Measurements from ENCODE around the gene LRRC46. TPM values are rescaled to one million over a fixed set of nuclear protein-coding genes. Genes with fewer than 3 reads are reported as not detected.
A peak's percentile ranks its signal among the peaks of the same experiment; 100 is the strongest.

The LRRC46 gene
- total RNA-seq, 1 donor from 2014 or later, result 0.30 TPM

DNA sequence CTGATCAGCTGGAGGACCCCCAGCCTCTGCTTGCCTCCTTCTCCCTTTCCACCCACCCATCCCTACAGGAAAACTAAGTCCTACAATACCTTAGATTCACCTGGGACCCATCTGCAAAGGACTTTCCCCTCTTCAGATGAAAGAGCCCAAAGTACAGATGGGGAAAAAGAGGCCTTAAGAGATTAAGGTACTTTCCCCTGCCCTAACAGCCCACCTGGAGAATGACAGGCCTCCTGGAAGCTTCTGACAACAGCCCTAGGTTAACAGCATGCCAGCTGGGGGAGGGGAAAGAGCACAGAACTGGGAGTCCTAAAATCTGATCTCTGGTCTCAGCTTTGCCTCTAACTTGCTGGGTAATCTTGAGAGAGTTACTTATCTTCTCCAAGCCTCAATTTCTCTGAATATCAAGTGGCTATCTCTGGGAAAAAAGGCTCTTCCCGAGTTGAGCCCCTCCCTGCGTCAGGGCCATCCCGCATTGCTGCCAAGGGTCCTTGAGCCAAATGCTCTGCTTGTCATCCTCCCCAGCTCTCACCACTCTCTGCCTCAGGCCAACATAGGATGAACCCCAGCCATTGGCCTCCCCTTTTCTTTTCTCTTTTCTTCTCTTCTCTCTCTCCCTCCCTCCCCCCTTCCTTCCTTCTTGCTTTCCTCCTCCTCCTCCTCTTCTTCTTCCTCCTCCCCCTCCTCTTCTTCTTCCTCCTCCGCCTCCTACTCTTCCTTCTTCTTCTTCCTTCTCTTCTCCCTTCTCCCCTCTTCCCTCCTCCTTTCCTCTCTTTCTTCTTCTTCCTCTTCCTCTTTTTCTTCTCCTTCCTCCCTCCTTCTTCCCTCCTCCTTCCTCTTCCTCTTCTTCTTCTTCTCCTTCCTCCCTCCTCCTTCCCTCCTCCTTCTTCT, 42.0 kb downstream of the LRRC46 start:
- no peaks in the 10 kb centered on the region for H3K36me3 ChIP-seq (ENCODE audit: insufficient read depth, low read length)
- no peaks in the 10 kb centered on the region for H3K9me3 ChIP-seq (ENCODE audit: insufficient read depth, low read depth, low read length)
- Mint-ChIP-seq H3K4me1 (ENCODE audit: low read depth, unreplicated experiment) (peaks cover 24% of the 10 kb centered on the region), H3K27me3 (ENCODE audit: low read depth, unreplicated experiment) (peaks cover 26% of the 10 kb centered on the region), H3K4me3 (ENCODE audit: unreplicated experiment) (no peak overlapping the region), H3K27ac (ENCODE audit: unreplicated experiment) (no peak overlapping the region), H3K9me3 (ENCODE audit: unreplicated experiment) (no peaks in the 10 kb centered on the region), H3K36me3 (ENCODE audit: low read depth, unreplicated experiment) (peaks cover 2% of the 10 kb centered on the region)
- no peaks in the 10 kb centered on the region for H3K79me2 ChIP-seq (ENCODE audit: insufficient read depth, low read length)
- no peak overlapping the region for H3K27ac ChIP-seq (ENCODE audit: low read depth, low read length)
- DNase-seq (ENCODE audit: low read depth) (no peak), FAIRE-seq (no peak)
- TF ChIP-seq, protein P1, sequence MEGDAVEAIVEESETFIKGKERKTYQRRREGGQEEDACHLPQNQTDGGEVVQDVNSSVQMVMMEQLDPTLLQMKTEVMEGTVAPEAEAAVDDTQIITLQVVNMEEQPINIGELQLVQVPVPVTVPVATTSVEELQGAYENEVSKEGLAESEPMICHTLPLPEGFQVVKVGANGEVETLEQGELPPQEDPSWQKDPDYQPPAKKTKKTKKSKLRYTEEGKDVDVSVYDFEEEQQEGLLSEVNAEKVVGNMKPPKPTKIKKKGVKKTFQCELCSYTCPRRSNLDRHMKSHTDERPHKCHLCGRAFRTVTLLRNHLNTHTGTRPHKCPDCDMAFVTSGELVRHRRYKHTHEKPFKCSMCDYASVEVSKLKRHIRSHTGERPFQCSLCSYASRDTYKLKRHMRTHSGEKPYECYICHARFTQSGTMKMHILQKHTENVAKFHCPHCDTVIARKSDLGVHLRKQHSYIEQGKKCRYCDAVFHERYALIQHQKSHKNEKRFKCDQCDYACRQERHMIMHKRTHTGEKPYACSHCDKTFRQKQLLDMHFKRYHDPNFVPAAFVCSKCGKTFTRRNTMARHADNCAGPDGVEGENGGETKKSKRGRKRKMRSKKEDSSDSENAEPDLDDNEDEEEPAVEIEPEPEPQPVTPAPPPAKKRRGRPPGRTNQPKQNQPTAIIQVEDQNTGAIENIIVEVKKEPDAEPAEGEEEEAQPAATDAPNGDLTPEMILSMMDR (IDR thresholded peaks at IDR 0.05; ENCODE audit: insufficient read depth, low read depth, low read length), result no peak
- TF ChIP-seq EZH2 (IDR thresholded peaks at IDR 0.05; ENCODE audit: insufficient read depth, low read length), result no peak
- peaks cover 10% of the 10 kb centered on the region for H3K4me1 ChIP-seq (ENCODE audit: insufficient read depth, low read length)
- no peak overlapping the region for H3K9ac ChIP-seq (ENCODE audit: low read length)
- H3K4me3 ChIP-seq (ENCODE audit: insufficient read depth, low read depth, low read length), result no peak overlapping the region
- H2AFZ ChIP-seq (ENCODE audit: low read depth, low read length), result no peak overlapping the region
- peaks cover 52% of the 10 kb centered on the region for H3K27me3 ChIP-seq (ENCODE audit: insufficient read depth, low read length)
- H3K4me2 ChIP-seq (ENCODE audit: low read length), result no peak overlapping the region
- H4K20me1 ChIP-seq (ENCODE audit: insufficient read depth, low read length), result no peaks in the 10 kb centered on the region

DNA sequence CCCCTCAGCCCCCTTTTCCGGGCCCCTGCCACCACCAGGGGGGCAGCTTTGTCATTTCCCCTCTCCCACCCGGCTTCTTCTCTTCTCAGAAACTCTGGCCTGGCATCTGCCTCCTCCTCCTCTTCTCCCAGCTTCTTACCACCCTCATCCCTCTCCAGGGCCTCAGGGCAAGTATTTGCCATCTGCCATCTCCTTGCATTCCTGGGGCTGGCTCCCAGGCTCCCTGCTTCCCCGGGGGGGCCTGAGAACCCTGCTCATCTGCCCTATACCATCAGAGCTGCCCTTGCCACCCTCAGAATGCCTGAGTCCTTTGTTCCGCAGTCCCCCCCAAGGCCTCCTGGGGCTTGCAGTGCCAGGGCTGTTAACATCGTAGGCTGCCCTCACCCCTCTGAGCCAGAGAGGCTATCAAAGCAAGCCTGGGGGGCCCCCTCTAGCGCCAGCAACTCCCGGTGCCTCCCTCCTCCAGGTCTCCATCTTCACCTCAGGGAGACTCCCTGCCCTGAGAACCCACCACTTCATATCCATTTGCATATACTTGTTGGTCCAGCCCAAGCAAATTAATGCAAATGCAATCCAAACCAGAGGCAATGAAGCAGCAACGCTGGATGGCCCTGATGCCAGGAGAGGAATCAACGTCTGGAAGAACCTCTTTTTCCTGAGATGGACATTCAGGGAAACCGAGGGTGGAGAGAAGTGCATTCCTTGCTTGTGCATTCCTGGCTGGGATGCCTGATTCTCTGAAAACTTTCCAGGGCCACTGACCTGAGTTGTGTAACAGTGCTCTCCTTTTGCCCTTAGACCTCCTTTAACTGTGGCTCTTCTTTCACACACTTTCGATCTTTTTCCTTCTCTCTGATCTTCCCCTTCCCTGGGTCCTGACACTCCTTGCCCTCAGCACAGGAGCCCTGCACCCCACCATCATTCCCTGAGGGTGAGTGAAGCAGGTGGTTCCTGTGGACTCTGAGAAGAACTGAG, 43.8 kb downstream of the LRRC46 start:
- peaks cover 2% of the 10 kb centered on the region for H3K36me3 Mint-ChIP-seq (ENCODE audit: low read depth, unreplicated experiment)
- no peak overlapping the region for H3K27ac ChIP-seq (ENCODE audit: low read depth, low read length)
- TF ChIP-seq, protein P1 (IDR thresholded peaks at IDR 0.05; ENCODE audit: insufficient read depth, low read depth, low read length), result no peak
- TF ChIP-seq EZH2 (IDR thresholded peaks at IDR 0.05; ENCODE audit: insufficient read depth, low read length), result no peak
- no peaks in the 10 kb centered on the region for H3K9me3 ChIP-seq (ENCODE audit: insufficient read depth, low read depth, low read length)
- no peaks in the 10 kb centered on the region for H3K36me3 ChIP-seq (ENCODE audit: insufficient read depth, low read length)
- peaks cover 40% of the 10 kb centered on the region for H3K27me3 ChIP-seq (ENCODE audit: insufficient read depth, low read length)
- no peaks in the 10 kb centered on the region for H3K9me3 Mint-ChIP-seq (ENCODE audit: unreplicated experiment)
- H3K4me2 ChIP-seq (ENCODE audit: low read length), result no peak overlapping the region
- H3K4me1 ChIP-seq (ENCODE audit: insufficient read depth, low read length), result peaks cover 19% of the 10 kb centered on the region
- H3K9ac ChIP-seq (ENCODE audit: low read length), result no peak overlapping the region
- no peaks in the 10 kb centered on the region for H3K79me2 ChIP-seq (ENCODE audit: insufficient read depth, low read length)
- FAIRE-seq (no peak), DNase-seq (ENCODE audit: low read depth) (no peak)
- peaks cover 22% of the 10 kb centered on the region for H3K27me3 Mint-ChIP-seq (ENCODE audit: low read depth, unreplicated experiment)
- H3K4me3 Mint-ChIP-seq (ENCODE audit: unreplicated experiment), result no peak overlapping the region
- H4K20me1 ChIP-seq (ENCODE audit: insufficient read depth, low read length), result no peaks in the 10 kb centered on the region
- peaks cover 27% of the 10 kb centered on the region for H3K4me1 Mint-ChIP-seq (ENCODE audit: low read depth, unreplicated experiment)
- H2AFZ ChIP-seq (ENCODE audit: low read depth, low read length), result no peak overlapping the region
- peak overlapping the region; percentile 3 for H3K27ac Mint-ChIP-seq (ENCODE audit: unreplicated experiment)
- H3K4me3 ChIP-seq (ENCODE audit: insufficient read depth, low read depth, low read length), result no peak overlapping the region
